Endothelial cell of umbilical vein (primary cell): ENCODE measurements around the gene NANOS2. TPM values are rescaled to one million over a fixed set of nuclear protein-coding genes. Genes with fewer than 3 reads are reported as not detected.

Experiments used
- BruUV-seq: library from RNA; stranded (reverse); fragments of 400-500 nt; replicated peaks from 2 replicates; lab custom pipeline; 2021; lab: Mats Ljungman, UMichigan
- CTCF ChIA-PET: fragments of 300-600, 350-600 bp; sonication (Branson Sonifier 250); formaldehyde crosslinking; loops from one replicate; lab custom pipeline; 2021; ENCODE audit warnings: antibody characterized with exemption, inconsistent platforms; lab: Charles Lee
- POLR2A ChIA-PET: fragments of 300-600, 350-600 bp; sonication (Branson Sonifier 250); formaldehyde crosslinking; loops from one replicate; lab custom pipeline; 2021; ENCODE audit warnings: antibody characterized with exemption, inconsistent platforms; lab: Charles Lee
- DNase-seq: peaks from one replicate; pipeline ENCODE4 v3.0.0-alpha.2; 2011; ENCODE audit warnings: low read depth, low spot score
- FAIRE-seq: peaks from 2 replicates; lab custom pipeline; 2011; peaks lifted over from hg19 to GRCh38; lab: Jason Lieb, UNC
- H2AFZ ChIP-seq: 2 replicates; pipeline ENCODE4 v1.6.0; 2012; ENCODE audit warnings: low read depth, low read length, control low read depth, inconsistent platforms
- H3K27ac ChIP-seq: 2 replicates; pipeline ENCODE4 v1.5.1; 2011; ENCODE audit warnings: low read depth, mild to moderate bottlenecking, control low read depth, low read length, moderate library complexity; ENCODE audit not compliant: insufficient read depth
- H3K27me3 ChIP-seq, 2 experiments: 2 replicates each; pipeline versions ENCODE4 v1.6.0 to v1.6.1; 2011; ENCODE audit warnings: low read length in 2 of 2, mixed read lengths in 1 of 2; ENCODE audit not compliant: control insufficient read depth in 2 of 2, insufficient read depth in 2 of 2
- H3K36me3 ChIP-seq, 2 experiments: 2 replicates in 1 of 2; 3 replicates in 1 of 2; pipeline ENCODE4 v1.5.1; 2011; ENCODE audit warnings: low read length in 2 of 2, mild to moderate bottlenecking in 1 of 2, moderate library complexity in 1 of 2; ENCODE audit not compliant: control insufficient read depth in 2 of 2, insufficient read depth in 2 of 2; ENCODE audit errors: extremely low read depth in 1 of 2
- H3K4me1 ChIP-seq: 3 replicates; pipeline ENCODE4 v1.5.1; 2011; ENCODE audit warnings: mild to moderate bottlenecking, low read length; ENCODE audit not compliant: control insufficient read depth, insufficient read depth; ENCODE audit errors: extremely low read depth
- H3K4me2 ChIP-seq: 2 replicates; pipeline ENCODE4 v1.6.1; 2011; ENCODE audit warnings: low read length, control low read depth, mixed read lengths; ENCODE audit not compliant: insufficient read depth
- H3K4me3 ChIP-seq, 3 experiments: fragments of 200-600 bp in 1 of 3; sonication (generic), shearing (Covaris generic) in 1 of 3; replicated peaks in 1 of 3; 2 replicates each; pipeline ENCODE4 v1.5.1; 2011 to 2016; ENCODE audit warnings: control low read depth in 3 of 3, low read length in 3 of 3, mild to moderate bottlenecking in 2 of 3, inconsistent platforms in 1 of 3, low read depth in 1 of 3, moderate library complexity in 1 of 3; ENCODE audit not compliant: insufficient read depth in 1 of 3
- H3K79me2 ChIP-seq: 2 replicates; pipeline ENCODE4 v1.6.0; 2012; ENCODE audit warnings: low read length, inconsistent platforms; ENCODE audit not compliant: control insufficient read depth, insufficient read depth
- H3K9ac ChIP-seq: replicated peaks from 2 replicates; pipeline ENCODE3; 2011; ENCODE audit warnings: low read length, control low read depth; ENCODE audit not compliant: insufficient read depth; ENCODE audit errors: extremely low read depth
- H3K9me1 ChIP-seq: replicated peaks from 3 replicates; pipeline ENCODE4 v1.6.0; 2011; ENCODE audit warnings: mild to moderate bottlenecking, low read length; ENCODE audit not compliant: control insufficient read depth, insufficient read depth; ENCODE audit errors: extremely low read depth
- H3K9me3 ChIP-seq: replicated peaks from 2 replicates; pipeline ENCODE4 v1.5.1; 2012; ENCODE audit warnings: low read length, inconsistent platforms; ENCODE audit not compliant: control insufficient read depth, insufficient read depth
- H4K20me1 ChIP-seq: replicated peaks from 2 replicates; pipeline ENCODE3; 2011; ENCODE audit warnings: mild to moderate bottlenecking, low read length; ENCODE audit not compliant: control insufficient read depth, insufficient read depth; ENCODE audit errors: extremely low read depth
- CTCF ChIP-seq, 2 donors: IDR thresholded peaks; 1 replicate in 1 of 2; 2 replicates in 1 of 2; pipeline ENCODE4 v1.5.1; 2011; ENCODE audit warnings: low read length in 2 of 2, mild to moderate bottlenecking in 2 of 2, moderate library complexity in 2 of 2, control low read depth in 1 of 2, inconsistent platforms in 1 of 2, low read depth in 1 of 2; ENCODE audit not compliant: insufficient read depth in 1 of 2; ENCODE audit errors: extremely low read depth in 1 of 2
- EZH2 ChIP-seq: IDR thresholded peaks from 2 replicates; pipeline ENCODE4 v1.6.1; 2012; ENCODE audit warnings: borderline replicate concordance, low read depth, mild to moderate bottlenecking, moderate library complexity, low read length, inconsistent platforms; ENCODE audit not compliant: severe bottlenecking
- FOS ChIP-seq: IDR thresholded peaks from 2 replicates; pipeline ENCODE4 v1.6.1; 2011; ENCODE audit warnings: mild to moderate bottlenecking, low read length, moderate library complexity, borderline replicate concordance; ENCODE audit not compliant: insufficient read depth
- GATA2 ChIP-seq: IDR thresholded peaks from 2 replicates; pipeline ENCODE4 v1.7.0; 2011; ENCODE audit warnings: low read depth, mild to moderate bottlenecking, moderate library complexity, mixed read lengths, low read length; ENCODE audit not compliant: insufficient read length, insufficient read depth
- JUN ChIP-seq: IDR thresholded peaks from 2 replicates; pipeline ENCODE4 v1.6.1; 2011; ENCODE audit warnings: borderline replicate concordance, low read depth; ENCODE audit not compliant: insufficient read length, insufficient read depth
- MAX ChIP-seq: IDR thresholded peaks from 2 replicates; pipeline ENCODE4 v1.6.1; 2011; ENCODE audit not compliant: insufficient read depth, insufficient read length
- MYC ChIP-seq: IDR thresholded peaks from one replicate; pipeline ENCODE4 v1.6.1; 2011; ENCODE audit warnings: mild to moderate bottlenecking, low read depth, low read length
- POLR2A ChIP-seq: IDR thresholded peaks from 2 replicates; pipeline ENCODE4 v1.6.1; 2012; ENCODE audit warnings: low read depth, mild to moderate bottlenecking, control low read depth, low read length
- POLR2AphosphoS5 ChIP-seq: IDR thresholded peaks from 2 replicates; pipeline ENCODE4 v1.6.1; 2012; ENCODE audit warnings: low read depth, mild to moderate bottlenecking, control low read depth, low read length, moderate library complexity; ENCODE audit not compliant: insufficient read depth
- dilution Hi-C: fragments of 300-500 bp; cut with MboI; formaldehyde crosslinking; loops from one replicate; pipeline ENCODE4 v1.15.0; 2019; ENCODE audit warnings: low sequenced_read_pairs; ENCODE audit not compliant: extremely low pct_ligation_motif_present
- intact Hi-C: fragments of 100-400 bp; cut with micrococcal nuclease; formaldehyde crosslinking; loops from one replicate; pipeline ENCODE4 v1.10.0; 2022
- polyA plus RNA-seq, 4 experiments: library from polyadenylated mRNA; depleted of rRNA in 3 of 4; stranded (reverse) in 3 of 4; unstranded in 1 of 4; fragments of >200 nt; gene quantifications; 2 replicates each; pipeline versions ENCODE4 v1.2.1 to v1.2.3, GENCODE V29; 2011 to 2012; ENCODE audit warnings: missing spikeins in 1 of 4
- total RNA-seq: library from RNA; stranded (reverse); gene quantifications from 2 replicates; pipeline ENCODE4 v1.2.3, GENCODE V29; 2021

The NANOS2 gene
- total and polyA plus RNA-seq, 2 donors (not counting 3 experiments of a cell fraction or from before 2014, with no cell fraction given) = not detected

GRCh38 chr19:45953676-45954075, 39.1 kb upstream of the NANOS2 start:
- dilution Hi-C loops (no loop called here), intact Hi-C loops (no loop called here)
- BruUV-seq = no TSS peak
- peaks cover 31% of the 10 kb centered on the region for H3K4me1 ChIP-seq
- no peak overlapping the region for H3K27ac ChIP-seq
- H2AFZ ChIP-seq = no peak overlapping the region
- no peaks in the 10 kb centered on the region for H3K79me2 ChIP-seq
- TF ChIP-seq POLR2A (no peak), MYC (no peak), MAX (no peak), POLR2AphosphoS5 (no peak), EZH2 (no peak), JUN (no peak), FOS (no peak), CTCF (IDR thresholded peaks at IDR 0.05; ENCODE audit: extremely low read depth in 1 of 2, insufficient read depth in 1 of 2, low read depth in 1 of 2, low read length in 2 of 2) (no peak), GATA2 (no peak)
- ChIA-PET CTCF (interaction anchor here (1.0 to 1.5 kb wide), 4 partner anchors 17 to 137 kb away, joined by 3 to 4 read pairs (median 3); partner anchors contain the start of gene CCDC61), POLR2A (no interaction called here)
- no peaks in the 10 kb centered on the region for H4K20me1 ChIP-seq
- H3K4me2 ChIP-seq = no peak overlapping the region
- FAIRE-seq (no peak), DNase-seq (no peak)
- no peak overlapping the region for H3K9ac ChIP-seq
- peaks cover 0 to 19% of the 10 kb centered on the region in 2 experiments for H3K36me3 ChIP-seq
- H3K27me3 ChIP-seq = no peaks in the 10 kb centered on the region
- H3K9me3 ChIP-seq = no peaks in the 10 kb centered on the region
- no peak overlapping the region for H3K4me3 ChIP-seq
- H3K9me1 ChIP-seq = no peaks in the 10 kb centered on the region
